Smooth muscle cell (in vitro differentiated cells): ENCODE data around the gene AKT3. TPM values are rescaled to one million over a fixed set of nuclear protein-coding genes. Genes with fewer than 3 reads are reported as not detected.

Experiments used
- DNase-seq: peaks from one replicate; lab custom pipeline; 2025; ENCODE audit not compliant: unreplicated experiment; lab: John Stamatoyannopoulos, UW
- H2AFZ ChIP-seq: fragments of 200-600 bp; sonication (generic); 2 replicates; pipeline ENCODE4 v1.6.0; 2016; ENCODE audit warnings: antibody characterized with exemption, low read depth, mild to moderate bottlenecking
- H3F3A ChIP-seq: fragments of 200-600 bp; sonication (generic); 2 replicates; pipeline ENCODE4 v1.6.0; 2017; ENCODE audit warnings: antibody characterized with exemption, low read depth
- H3K27ac ChIP-seq: fragments of 200-600 bp; sonication (generic); 2 replicates; pipeline ENCODE4 v1.5.1; 2016; ENCODE audit warnings: low read depth, mild to moderate bottlenecking
- H3K27me3 ChIP-seq: fragments of 200-600 bp; sonication (generic); 2 replicates; pipeline ENCODE4 v1.6.1; 2016; ENCODE audit warnings: low read depth, mild to moderate bottlenecking
- H3K36me3 ChIP-seq: fragments of 200-600 bp; sonication (generic); 2 replicates; pipeline ENCODE4 v1.5.1; 2016; ENCODE audit warnings: low read depth
- H3K4me1 ChIP-seq: fragments of 200-600 bp; sonication (generic); 2 replicates; pipeline ENCODE4 v1.5.1; 2016; ENCODE audit warnings: low read depth
- H3K4me2 ChIP-seq: fragments of 200-600 bp; sonication (generic); 2 replicates; pipeline ENCODE4 v1.6.0; 2016; ENCODE audit warnings: mild to moderate bottlenecking
- H3K4me3 ChIP-seq: fragments of 200-600 bp; sonication (generic); 2 replicates; pipeline ENCODE4 v1.5.1; 2016; ENCODE audit warnings: mild to moderate bottlenecking
- H3K79me2 ChIP-seq: fragments of 200-600 bp; sonication (generic); 2 replicates; pipeline ENCODE4 v1.6.0; 2016; ENCODE audit warnings: low read depth, mild to moderate bottlenecking
- H3K9ac ChIP-seq: fragments of 200-600 bp; sonication (generic); 2 replicates; pipeline ENCODE4 v1.6.0; 2016; ENCODE audit warnings: low read depth
- H3K9me3 ChIP-seq: fragments of 200-600 bp; sonication (generic); replicated peaks from 2 replicates; pipeline ENCODE4 v1.5.1; 2016; ENCODE audit warnings: low read depth
- H4K20me1 ChIP-seq: fragments of 200-600 bp; sonication (generic); 2 replicates; pipeline ENCODE4 v1.6.0; 2016; ENCODE audit warnings: low read depth
- CTCF ChIP-seq: fragments of 200-600 bp; sonication (generic); IDR thresholded peaks from 2 replicates; pipeline ENCODE4 v1.5.1; 2017; ENCODE audit warnings: borderline replicate concordance, mild to moderate bottlenecking, antibody characterized with exemption; ENCODE audit not compliant: insufficient read depth, poor library complexity, severe bottlenecking
- WGBS: methylation state at CpG from one replicate; pipeline ENCODE4 v1.1.7; 2016; ENCODE audit warnings: low lambda C conversion rate; 5-methylcytosine and 5-hydroxymethylcytosine counted together
- polyA plus RNA-seq: library from polyadenylated mRNA; unstranded; fragments of >200 nt; fragmentation: Nextera tagmentation; extraction: Ambion mirVana; gene quantifications from 2 replicates; pipeline ENCODE4 v1.2.1, GENCODE V29; 2016
- total RNA-seq: library from RNA; depleted of rRNA; stranded (reverse); fragments of >200 nt; gene quantifications from 2 replicates; pipeline ENCODE4 v1.2.3, GENCODE V29; 2014

Gene AKT3
- total and polyA plus RNA-seq, 2 experiments from 2014 or later: 5.5 to 32.3 TPM

- Histone ChIP-seq H3K36me3 (peaks cover 8% of the 10 kb centered on the region), H3K79me2 (peaks cover 89% of the 10 kb centered on the region), H4K20me1 (peaks cover 62% of the 10 kb centered on the region), H3K9ac (no peak overlapping the region), H3K9me3 (peaks cover 6% of the 10 kb centered on the region), H3F3A (peaks cover 12% of the 10 kb centered on the region), H3K27me3 (no peaks in the 10 kb centered on the region), H3K4me2 (no peak overlapping the region), H3K4me3 (no peak overlapping the region), H2AFZ (no peak overlapping the region), H3K27ac (peak overlapping the region; percentile 33), H3K4me1 (no peaks in the 10 kb centered on the region)
- no peak for DNase-seq
- no peak for TF ChIP-seq CTCF
- WGBS: 67% methylated on average over 3 of the region's 3 CpGs
These were observed 8.5 kb downstream of the AKT3 start for GRCh38 chr1:243841507-243841906.

GRCh38 chr1:243837907-243838535 is 12.0 kb downstream of the AKT3 start:
- Histone ChIP-seq H3K4me3 (no peak overlapping the region), H3K9ac (no peak overlapping the region), H3K9me3 (peaks cover 9% of the 10 kb centered on the region), H3K27me3 (no peaks in the 10 kb centered on the region), H3K4me1 (no peaks in the 10 kb centered on the region), H4K20me1 (peaks cover 43% of the 10 kb centered on the region), H3K27ac (no peak overlapping the region), H3K79me2 (peaks cover 91% of the 10 kb centered on the region), H2AFZ (no peak overlapping the region), H3F3A (no peaks in the 10 kb centered on the region), H3K4me2 (no peak overlapping the region), H3K36me3 (peaks cover 22% of the 10 kb centered on the region)
- no peak for DNase-seq
- 100% methylated on average over 1 of the region's 1 CpG for WGBS
- TF ChIP-seq CTCF: no peak

- Histone ChIP-seq H3K27ac (no peak overlapping the region), H3K4me3 (no peak overlapping the region), H3K36me3 (peaks cover 22% of the 10 kb centered on the region), H3F3A (no peaks in the 10 kb centered on the region), H3K4me2 (no peak overlapping the region), H3K79me2 (peaks cover 79% of the 10 kb centered on the region), H3K9ac (no peak overlapping the region), H3K4me1 (no peaks in the 10 kb centered on the region), H4K20me1 (peaks cover 24% of the 10 kb centered on the region), H3K27me3 (no peaks in the 10 kb centered on the region), H3K9me3 (peaks cover 9% of the 10 kb centered on the region), H2AFZ (no peak overlapping the region)
- no peak for TF ChIP-seq CTCF
- WGBS: 97% methylated on average over 4 of the region's 4 CpGs
- no peak for DNase-seq
These were observed 15.9 kb downstream of the AKT3 start for GRCh38 chr1:243834130-243834529.

GRCh38 chr1:243831463-243831862 is 18.6 kb downstream of the AKT3 start:
- Histone ChIP-seq H3K4me2 (no peak overlapping the region), H3K36me3 (peaks cover 14% of the 10 kb centered on the region), H3K79me2 (peaks cover 82% of the 10 kb centered on the region), H3K9me3 (peaks cover 4% of the 10 kb centered on the region), H3K27ac (no peak overlapping the region), H3K9ac (no peak overlapping the region), H2AFZ (no peak overlapping the region), H4K20me1 (peaks cover 35% of the 10 kb centered on the region), H3K27me3 (no peaks in the 10 kb centered on the region), H3F3A (no peaks in the 10 kb centered on the region), H3K4me1 (no peaks in the 10 kb centered on the region), H3K4me3 (no peak overlapping the region)
- DNase-seq: no peak
- no peak for TF ChIP-seq CTCF
- WGBS: 98% methylated on average over 3 of the region's 3 CpGs
